ENCODE data around the gene TEX30. TPM values are rescaled to one million over a fixed set of nuclear protein-coding genes. Genes with fewer than 3 reads are reported as not detected.

The TEX30 gene
- total and polyA plus RNA-seq, 2 of the 4 experiments (the other 2 are of a cell fraction) = 8.1 to 10.4 TPM

DNA sequence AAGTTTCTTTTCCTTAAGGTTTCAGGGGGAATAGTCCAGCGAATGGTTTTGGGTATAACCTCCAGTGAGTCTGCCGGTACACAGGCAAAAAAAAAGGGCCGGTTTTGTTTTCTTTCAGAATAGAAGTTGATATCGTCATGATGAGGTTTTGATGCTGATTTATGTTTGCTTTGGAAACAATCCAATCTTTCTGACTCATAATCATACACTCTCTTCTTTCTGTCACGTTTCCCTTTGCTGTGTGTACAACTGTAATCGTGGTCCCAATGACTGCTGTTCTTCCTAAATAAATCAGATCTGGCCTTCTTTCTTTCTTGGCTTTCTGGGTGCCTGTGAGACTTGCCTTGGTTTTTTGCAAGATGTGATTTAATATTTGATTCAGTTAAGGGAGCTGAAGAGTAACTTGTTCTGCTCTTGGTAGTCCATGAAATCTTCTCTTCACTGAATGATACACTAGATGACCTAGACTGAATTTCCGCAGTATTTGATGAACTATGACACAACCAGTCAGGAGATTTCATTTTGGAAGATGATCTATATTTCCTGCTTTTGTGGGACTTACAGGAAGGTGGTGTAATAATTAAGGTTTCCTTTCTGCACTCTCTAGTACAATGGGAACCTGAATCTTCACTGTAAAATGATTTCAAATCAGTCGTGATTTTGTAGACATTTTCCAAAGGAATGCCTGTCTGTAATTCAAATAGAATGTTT lies 43.9 kb downstream of the TEX30 start:
- Histone ChIP-seq H3K27me3 (ENCODE audit: control insufficient read depth, insufficient read depth, low read length) (peaks cover 11% of the 10 kb centered on the region), H4K20me1 (ENCODE audit: insufficient read depth, low read length) (no peaks in the 10 kb centered on the region), H3K4me3 (ENCODE audit: insufficient read depth, low read depth, low read length) (no peak overlapping the region), H3K9me3 (ENCODE audit: control insufficient read depth, insufficient read depth, low read length) (no peaks in the 10 kb centered on the region), H3K56ac (ENCODE audit: extremely low read depth, insufficient read depth, low read length) (no peak overlapping the region), H2BK15ac (ENCODE audit: low read depth, low read length) (no peak overlapping the region), H3K4me1 (ENCODE audit: control insufficient read depth, insufficient read depth, low read length) (no peaks in the 10 kb centered on the region), H3K9me1 (ENCODE audit: insufficient read depth, low read length) (no peaks in the 10 kb centered on the region), H2BK20ac (ENCODE audit: low read depth, low read length) (no peak overlapping the region), H4K91ac (ENCODE audit: insufficient read depth, low read depth, low read length) (no peak overlapping the region), H4K8ac (ENCODE audit: low read depth in 2 of 2, low read length in 2 of 2) (no peak overlapping the region), H2AK5ac (ENCODE audit: low read depth, low read length) (no peak overlapping the region), H2BK5ac (ENCODE audit: low read depth, low read length, poor library complexity, severe bottlenecking) (no peak overlapping the region), H3K14ac (replicated peaks; ENCODE audit: low read depth, low read length) (no peak overlapping the region), H3K9ac (ENCODE audit: low read depth, low read length) (no peak overlapping the region), H3K4me2 (ENCODE audit: low read depth, low read length) (no peak overlapping the region), H3K4ac (ENCODE audit: low read depth, low read length) (no peak overlapping the region), H3K23ac (ENCODE audit: low read depth, low read length) (no peak overlapping the region), H2AK9ac (replicated peaks; ENCODE audit: low read depth, low read length, poor library complexity) (no peak overlapping the region), H2AFZ (replicated peaks; ENCODE audit: low read length, poor library complexity) (no peak overlapping the region), H3K36me3 (ENCODE audit: control insufficient read depth, insufficient read depth, low read length) (no peaks in the 10 kb centered on the region), H3K27ac (ENCODE audit: insufficient read depth, low read length) (no peak overlapping the region), H2BK120ac (ENCODE audit: low read depth, low read length) (no peak overlapping the region), H3K18ac (ENCODE audit: low read depth, low read length) (no peak overlapping the region), H3K79me1 (ENCODE audit: low read depth in 1 of 2, low read length in 2 of 2) (no peaks in the 10 kb centered on the region), H4K5ac (ENCODE audit: low read depth, low read length) (no peak overlapping the region)
- DNase-seq = peak; percentile 78
- no CpG with 5 or more reads among the region's 8 CpGs for WGBS, 2 experiments (ENCODE audit: extremely low coverage in 2 of 2, insufficient read length in 1 of 2)
- dilution Hi-C loops (cut with HindIII; ENCODE audit: low sequenced_read_pairs, unreplicated experiment) = no loop called here
- ATAC-seq (ENCODE audit: low read depth) = peak; percentile 53
- BruUV-seq (replicated peaks) = no TSS peak
- intact Hi-C loops (cut with micrococcal nuclease) = loop anchor here (5.0 kb wide), 1 partner anchor 132 kb away; the partner anchor contains the start of gene TPP2
- in situ Hi-C loops (cut with MboI; ENCODE audit: low sequenced_read_pairs) = no loop called here
- TF ChIP-seq BHLHE40 (IDR thresholded peaks at IDR 0.05; ENCODE audit: low read depth, low read length) (peak; percentile 93), CEBPB (IDR thresholded peaks at IDR 0.05; ENCODE audit: low read depth, low read length) (no peak)
- ChIA-PET CTCF (no interaction called here), POLR2A (ENCODE audit: unreplicated experiment) (no interaction called here)
